OCI-LY7 (cell line): ENCODE measurements around the gene UGT1A6. TPM values are rescaled to one million over a fixed set of nuclear protein-coding genes. Genes with fewer than 3 reads are reported as not detected.

ENCODE experiments used
- BruUV-seq: library from RNA; stranded (reverse); fragments of 400-500 nt; replicated peaks from 2 replicates; lab custom pipeline; 2021; lab: Mats Ljungman, UMichigan
- CTCF ChIA-PET: fragments of 300-600 bp; sonication (Branson Sonifier 250); formaldehyde crosslinking; loops from one replicate; lab custom pipeline; 2022; ENCODE audit warnings: antibody characterized with exemption; ENCODE audit not compliant: unreplicated experiment; lab: Charles Lee
- POLR2A ChIA-PET: fragments of 300-600 bp; sonication (Branson Sonifier 250); formaldehyde crosslinking; loops from one replicate; lab custom pipeline; 2022; ENCODE audit warnings: antibody characterized with exemption; lab: Charles Lee
- DNase-seq: peaks from one replicate; pipeline ENCODE4 v3.0.0-alpha.2; 2015; ENCODE audit warnings: low spot score
- H2AFZ ChIP-seq: fragments of 200-600 bp; sonication (generic), shearing (Covaris generic); 2 replicates; pipeline ENCODE4 v1.6.1; 2014; ENCODE audit warnings: mild to moderate bottlenecking, antibody characterized with exemption, low read length, moderate library complexity
- H3K27ac ChIP-seq: fragments of 200-600 bp; sonication (generic); 2 replicates; pipeline ENCODE4 v1.5.1; 2014; ENCODE audit warnings: mixed run types, low read depth, mild to moderate bottlenecking, moderate library complexity, low read length, inconsistent platforms; ENCODE audit not compliant: poor library complexity, severe bottlenecking
- H3K36me3 ChIP-seq: fragments of 200-600 bp; sonication (generic); 2 replicates; pipeline ENCODE4 v1.6.1; 2014; ENCODE audit warnings: mild to moderate bottlenecking, antibody characterized with exemption, low read length, moderate library complexity, mixed read lengths; ENCODE audit not compliant: insufficient read depth
- H3K4me1 ChIP-seq: fragments of 200-600 bp; sonication (generic); 2 replicates; pipeline ENCODE4 v1.5.1; 2014; ENCODE audit warnings: mild to moderate bottlenecking, low read length; ENCODE audit not compliant: insufficient read depth, poor library complexity, severe bottlenecking
- H3K4me2 ChIP-seq: fragments of 200-600 bp; sonication (generic); 2 replicates; pipeline ENCODE4 v1.6.1; 2014; ENCODE audit warnings: mild to moderate bottlenecking, low read length
- H3K4me3 ChIP-seq: fragments of 200-600 bp; sonication (generic); 2 replicates; pipeline ENCODE4 v1.5.1; 2014; ENCODE audit warnings: mild to moderate bottlenecking, low read depth, low read length; ENCODE audit not compliant: poor library complexity, severe bottlenecking
- H3K79me2 ChIP-seq: fragments of 200-600 bp; sonication (generic); 2 replicates; pipeline ENCODE4 v1.6.1; 2016; ENCODE audit warnings: low read depth, mild to moderate bottlenecking, low read length, moderate library complexity, mixed read lengths; ENCODE audit not compliant: insufficient read depth
- H3K9me2 ChIP-seq: fragments of 200-600 bp; sonication (generic); 2 replicates; pipeline ENCODE4 v1.6.1; 2016; ENCODE audit warnings: mild to moderate bottlenecking, low read length, mixed read lengths; ENCODE audit not compliant: insufficient read depth
- H3K9me3 ChIP-seq: fragments of 200-600 bp; sonication (generic); 2 replicates; pipeline ENCODE4 v1.6.1; 2014; ENCODE audit warnings: mild to moderate bottlenecking, mixed run types, low read length, mixed read lengths
- H4K20me1 ChIP-seq: fragments of 200-600 bp; sonication (generic); 2 replicates; pipeline ENCODE4 v1.6.1; 2014; ENCODE audit warnings: mild to moderate bottlenecking, antibody characterized with exemption, low read length, moderate library complexity, mixed read lengths; ENCODE audit not compliant: insufficient read depth
- CTCF ChIP-seq: fragments of 200-600 bp; sonication (generic); conservative IDR thresholded peaks from 2 replicates; pipeline ENCODE4 v1.5.1; 2014; ENCODE audit warnings: mild to moderate bottlenecking, antibody characterized with exemption, low read length, moderate library complexity, mixed read lengths
- EZH2phosphoT487 ChIP-seq: fragments of 200-600 bp; sonication (generic); IDR thresholded peaks from 2 replicates; pipeline ENCODE4 v1.6.1; 2018; ENCODE audit warnings: low read depth, borderline replicate concordance, mild to moderate bottlenecking, mixed run types, antibody characterized with exemption, low read length, moderate library complexity, mixed read lengths
- intact Hi-C: fragments of 100-400 bp; cut with micrococcal nuclease; formaldehyde crosslinking; loops from one replicate; pipeline ENCODE4 v1.10.0; 2022; ENCODE audit not compliant: unreplicated experiment
- total RNA-seq, 2 experiments: library from RNA; depleted of rRNA in 1 of 2; stranded (reverse); fragments of >200 nt in 1 of 2; shearing (Covaris generic) in 1 of 2; gene quantifications; 2 replicates each; pipeline ENCODE4 v1.2.3, GENCODE V29; 2014 to 2022

UGT1A6 gene
- total RNA-seq, 2 experiments from 2014 or later = not detected

DNA sequence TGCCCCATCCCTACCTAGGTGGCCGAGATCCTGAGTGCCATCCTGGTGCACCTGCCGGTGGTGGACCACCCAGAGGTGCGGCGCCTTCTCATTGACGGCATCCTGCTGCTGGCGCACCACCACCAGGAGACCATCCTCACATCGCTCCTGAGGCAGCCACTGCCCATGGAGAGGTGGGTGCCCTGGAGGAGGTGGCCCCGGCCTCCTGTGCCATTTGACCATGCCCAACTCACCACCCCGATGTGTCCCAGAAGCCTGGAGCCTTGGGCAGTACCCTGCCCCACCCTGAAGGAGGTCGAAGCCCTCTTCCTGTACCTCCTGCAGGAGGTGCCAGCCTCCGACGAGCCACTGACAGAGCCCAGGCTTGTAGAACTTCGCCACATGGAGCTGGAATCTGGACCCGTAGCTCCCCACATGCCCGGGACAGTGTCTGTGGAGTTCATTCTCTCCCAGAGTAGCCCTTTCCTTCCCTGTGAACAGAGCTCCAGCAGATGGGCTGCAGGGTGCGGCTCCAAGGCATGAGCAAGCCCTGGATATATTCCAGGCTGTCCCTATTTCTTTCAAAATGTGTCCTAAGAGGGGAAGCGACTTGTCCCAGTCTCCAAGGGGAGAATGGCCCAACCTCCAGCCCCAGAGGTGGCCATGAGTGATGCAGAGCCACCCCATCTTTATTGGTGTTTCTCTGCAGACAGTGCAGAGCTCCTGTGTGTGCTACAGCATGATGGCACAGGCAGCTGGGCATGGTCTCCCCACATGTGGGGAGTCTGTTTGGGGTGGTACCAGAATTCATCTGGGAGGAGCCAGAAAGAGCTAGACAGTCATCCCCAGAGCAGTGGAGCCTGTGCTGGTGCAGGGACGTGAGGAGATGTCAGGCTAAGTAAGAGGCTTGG lies 127.4 kb downstream of the UGT1A6 start:
- no peak overlapping the region for H3K27ac ChIP-seq
- DNase-seq = no peak
- H4K20me1 ChIP-seq = no peaks in the 10 kb centered on the region
- intact Hi-C loops = no loop called here
- no peaks in the 10 kb centered on the region for H3K4me1 ChIP-seq
- H3K79me2 ChIP-seq = no peaks in the 10 kb centered on the region
- TF ChIP-seq EZH2phosphoT487 (no peak), CTCF (no peak)
- H3K9me2 ChIP-seq = no peaks in the 10 kb centered on the region
- ChIA-PET POLR2A (interaction anchor here (0.6 kb wide), 1 partner anchor 50 kb away, joined by 4 read pairs; no protein-coding TSS in a partner anchor), CTCF (interaction anchor here (0.5 kb wide), 1 partner anchor 38 kb away, joined by 3 read pairs; no protein-coding TSS in a partner anchor)
- H3K4me3 ChIP-seq = no peak overlapping the region
- no peak overlapping the region for H2AFZ ChIP-seq
- H3K9me3 ChIP-seq = no peaks in the 10 kb centered on the region
- BruUV-seq = no TSS peak
- H3K4me2 ChIP-seq = no peak overlapping the region
- no peaks in the 10 kb centered on the region for H3K36me3 ChIP-seq

GRCh38 chr2:233820774-233821105 lies 128.1 kb downstream of the UGT1A6 start:
- TF ChIP-seq CTCF (no peak), EZH2phosphoT487 (no peak)
- H2AFZ ChIP-seq = no peak overlapping the region
- no peak overlapping the region for H3K27ac ChIP-seq
- BruUV-seq = no TSS peak
- CTCF ChIA-PET = interaction anchor here (0.5 kb wide), 1 partner anchor 38 kb away, joined by 3 read pairs; no protein-coding TSS in a partner anchor
- no peak overlapping the region for H3K4me3 ChIP-seq
- no peaks in the 10 kb centered on the region for H3K4me1 ChIP-seq
- POLR2A ChIA-PET = interaction anchor here (0.6 kb wide), 1 partner anchor 51 kb away, joined by 4 read pairs; no protein-coding TSS in a partner anchor
- no peak overlapping the region for H3K4me2 ChIP-seq
- no peaks in the 10 kb centered on the region for H3K9me2 ChIP-seq
- no peaks in the 10 kb centered on the region for H3K9me3 ChIP-seq
- DNase-seq = no peak
- H4K20me1 ChIP-seq = no peaks in the 10 kb centered on the region
- no peaks in the 10 kb centered on the region for H3K36me3 ChIP-seq
- intact Hi-C loops = no loop called here
- no peaks in the 10 kb centered on the region for H3K79me2 ChIP-seq

- TF ChIP-seq CTCF = no peak
- no peak for TF ChIP-seq EZH2phosphoT487
- H3K4me1 ChIP-seq = no peaks in the 10 kb centered on the region
- POLR2A ChIA-PET = no interaction called here
Observed at GRCh38 chr2:233821196-233821595, 128.5 kb downstream of the UGT1A6 start.

More at GRCh38 chr2:233821196-233821595, 128.5 kb downstream of the UGT1A6 start:
- no peak overlapping the region for H3K4me3 ChIP-seq
- no peaks in the 10 kb centered on the region for H3K36me3 ChIP-seq
- no TSS peak for BruUV-seq
- no peaks in the 10 kb centered on the region for H3K9me3 ChIP-seq
- H2AFZ ChIP-seq = no peak overlapping the region
- no peak for DNase-seq
- H3K79me2 ChIP-seq = no peaks in the 10 kb centered on the region
- CTCF ChIA-PET = no interaction called here
- H3K9me2 ChIP-seq = no peaks in the 10 kb centered on the region
- no peak overlapping the region for H3K27ac ChIP-seq
- no peaks in the 10 kb centered on the region for H4K20me1 ChIP-seq
- intact Hi-C loops = no loop called here
- no peak overlapping the region for H3K4me2 ChIP-seq
